GM18907 (cell line): ENCODE data around the gene ZFP69.

Experiments
- ATAC-seq: cut with Tn5 transposase; IDR thresholded peaks from one replicate; pipeline ENCODE4 v1.9.1; 2021; ENCODE audit warnings: mild to moderate bottlenecking, moderate library complexity; ENCODE audit not compliant: unreplicated experiment

ZFP69 gene

DNA sequence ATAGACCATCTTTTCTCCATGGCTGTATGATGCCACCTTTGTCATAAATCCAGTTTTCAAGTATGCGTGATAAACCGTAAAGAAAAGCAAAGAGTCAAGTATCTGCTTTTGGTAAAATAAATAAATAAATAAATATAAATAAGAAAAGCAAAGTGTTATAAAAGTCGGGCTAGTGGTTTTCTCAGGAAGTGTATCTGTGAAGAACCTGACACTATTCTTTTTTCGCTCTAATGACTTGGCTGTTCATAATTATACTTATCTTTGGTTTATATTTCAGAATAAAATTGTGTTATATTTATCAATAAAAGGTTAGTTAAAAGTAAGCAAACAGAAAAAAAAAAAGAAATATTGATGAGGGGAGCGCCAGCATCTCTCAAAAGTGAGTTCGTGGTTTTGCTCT is 30.9 kb downstream of the ZFP69 start:
- ATAC-seq: no peak

- peak; percentile 86 for ATAC-seq
These were observed 31.6 kb downstream of the ZFP69 start, which contains the start of gene EXO5 for GRCh38 chr1:40508375-40509341. Gene EXO5, plus strand, starts transcription at chr1:40508767. Its CDS starts 5,778 bp downstream, at chr1:40514545.

DNA sequence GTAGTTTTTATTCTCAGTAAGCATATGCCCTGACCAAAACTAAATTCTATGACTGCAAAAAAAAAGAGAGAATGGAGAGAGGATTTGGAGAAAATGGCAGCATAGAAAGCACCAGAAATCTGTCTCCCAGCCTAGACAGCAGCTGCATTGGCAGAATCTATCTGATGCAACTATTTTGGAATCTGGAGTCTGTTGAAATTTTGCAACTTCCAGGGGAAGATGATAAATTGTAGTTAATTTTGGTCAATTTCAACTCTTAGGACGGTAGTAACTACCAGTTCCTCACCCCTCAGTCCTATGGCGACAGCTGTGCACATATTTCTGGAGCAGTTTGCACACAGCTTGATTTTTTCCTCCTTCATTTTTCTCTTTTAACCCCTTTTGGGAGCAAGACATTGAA is 42.4 kb downstream of the ZFP69 start:
- no peak for ATAC-seq

DNA sequence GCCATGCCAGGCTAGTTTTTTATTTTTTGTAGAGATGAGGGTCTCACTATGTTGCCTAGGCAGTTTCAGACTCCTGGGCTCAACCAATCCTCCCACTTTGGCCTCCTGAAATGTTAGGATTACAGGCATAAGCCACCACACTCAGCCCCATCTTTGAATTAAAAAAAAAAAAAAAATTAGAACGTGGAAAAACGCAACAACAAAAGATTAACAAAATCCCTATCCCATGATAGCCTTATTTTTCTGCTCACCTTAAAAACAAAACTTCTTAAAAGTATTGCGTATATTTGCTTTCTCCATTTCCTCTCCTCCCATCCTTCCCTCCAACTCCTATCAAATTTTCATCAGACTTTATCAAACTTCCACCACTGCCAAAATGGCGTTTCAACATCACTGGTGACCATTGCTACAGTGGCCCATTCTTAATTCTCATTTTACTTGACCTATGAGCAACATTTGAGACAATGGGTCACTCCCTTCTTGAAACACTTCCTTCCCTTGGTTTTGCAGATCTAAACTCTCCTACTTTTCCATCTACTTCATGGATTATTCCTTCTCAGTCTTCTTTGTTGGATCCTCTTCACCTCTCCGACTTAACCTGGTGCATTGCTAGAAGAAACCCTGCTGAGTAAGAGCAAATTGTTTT is 53.8 kb downstream of the ZFP69 start:
- peak; percentile 12 for ATAC-seq

DNA sequence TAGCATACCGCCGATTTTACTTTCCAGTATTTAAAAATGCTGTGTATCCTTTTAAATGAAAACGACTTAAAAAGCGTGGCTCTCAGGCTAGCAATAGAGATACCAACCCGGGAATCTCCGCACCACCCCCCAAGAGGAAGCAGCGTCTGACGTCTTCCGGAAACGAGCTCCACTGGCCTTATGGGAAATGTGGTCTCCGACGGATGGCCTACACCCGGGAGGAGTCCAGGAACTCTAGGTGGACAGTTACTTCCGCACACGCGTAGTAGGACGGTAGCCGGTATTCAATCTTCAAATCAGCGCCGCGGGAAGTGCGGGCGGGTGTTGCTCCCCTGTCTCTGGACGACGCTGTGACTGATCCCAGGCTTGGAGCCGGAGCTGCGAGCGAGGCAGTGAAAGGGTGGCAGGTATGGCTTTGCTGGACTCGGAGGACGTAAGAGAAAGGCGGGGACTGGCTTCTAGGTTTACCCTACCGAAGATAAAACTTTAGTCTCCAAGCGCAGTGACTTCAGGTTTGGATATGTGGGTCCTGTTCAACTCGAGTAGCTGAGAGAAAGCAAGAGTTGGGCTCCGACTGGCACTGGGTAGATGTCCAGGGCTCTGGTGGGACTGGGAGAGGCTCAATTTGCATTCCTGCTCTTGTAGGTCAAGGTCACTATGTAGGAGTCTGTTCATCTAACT is 54.4 kb downstream of the ZFP69 start, which contains the start of gene ZNF684:
Gene ZNF684, plus strand, starts transcription at position 257 of the 681 bp plus-strand sequence. CDS start 1,530 bp downstream, outside the sequence.
- peak; percentile 95 for ATAC-seq

- ATAC-seq: peak; percentile 4
These were observed 54.9 kb downstream of the ZFP69 start for GRCh38 chr1:40532062-40532389.

DNA sequence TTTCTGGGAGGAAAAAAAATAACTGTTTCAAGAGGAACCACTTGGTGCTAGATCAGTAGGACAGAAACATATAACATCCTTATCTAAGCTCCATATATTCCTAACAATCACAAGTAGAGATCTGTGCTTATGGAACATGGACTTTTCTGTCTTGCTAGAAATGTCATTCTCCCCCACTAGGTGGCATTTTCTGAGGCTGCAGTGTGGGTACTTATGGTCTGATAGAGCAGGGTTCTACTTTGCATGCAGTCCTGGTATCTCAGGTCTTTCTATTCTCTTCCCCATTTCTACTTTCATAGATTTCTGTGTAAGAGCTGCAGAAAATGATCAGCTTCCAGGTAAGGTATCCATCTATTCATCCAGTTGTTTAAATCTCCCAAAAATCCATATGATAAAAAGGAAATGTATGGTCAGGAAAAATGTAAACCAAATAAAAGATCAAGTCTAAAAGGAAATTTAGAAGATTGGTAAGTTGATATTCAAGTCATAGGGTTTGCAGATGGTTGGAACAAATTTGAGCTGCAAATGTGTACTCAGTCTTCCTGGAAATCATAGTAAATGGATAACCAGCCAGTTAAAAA is 55.8 kb downstream of the ZFP69 start:
- ATAC-seq: no peak

GRCh38 chr1:40534589-40534988 is 57.5 kb downstream of the ZFP69 start:
- ATAC-seq: no peak

DNA sequence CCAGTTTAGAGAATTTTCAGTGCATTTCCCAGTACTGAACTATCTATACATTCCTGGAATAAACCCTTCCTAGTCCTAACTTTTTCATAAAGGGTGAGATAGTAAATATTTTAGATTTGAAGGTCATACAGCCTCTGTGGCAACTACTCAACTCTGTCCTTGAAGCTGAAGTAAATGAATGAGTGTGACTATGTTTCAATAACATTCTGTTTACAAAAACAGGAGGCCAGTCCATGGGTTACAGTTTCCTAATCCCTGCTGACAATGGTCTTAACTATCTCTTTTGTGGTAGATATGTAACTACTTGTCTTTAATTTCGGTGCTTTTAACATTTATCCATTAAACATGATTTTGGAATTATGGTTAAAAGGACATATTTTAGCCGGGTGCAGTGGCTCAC is 58.6 kb downstream of the ZFP69 start:
- ATAC-seq: no peak

DNA sequence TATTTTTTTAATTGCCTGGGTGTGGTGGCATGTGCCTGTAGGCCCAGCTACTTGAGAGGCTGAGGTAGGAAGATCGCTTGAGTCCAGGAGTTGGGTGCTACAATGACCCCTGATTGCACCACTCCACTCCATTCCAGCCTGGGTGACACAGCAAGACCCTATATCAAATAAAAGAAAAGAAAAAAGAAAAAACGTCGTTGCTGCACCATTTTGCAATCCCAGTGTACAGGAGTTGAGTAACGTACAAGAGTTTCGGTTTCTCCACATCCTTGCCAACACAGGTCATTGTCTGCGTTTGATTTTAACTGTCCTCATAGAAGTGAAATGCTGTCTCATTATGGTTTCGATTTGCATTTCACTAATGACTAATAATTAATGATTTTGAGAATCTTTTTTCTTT is 62.2 kb downstream of the ZFP69 start:
- no peak for ATAC-seq
